HG03565 (cell line): Measurements from ENCODE around the gene SYCP2.

Experiments used
- ATAC-seq: cut with Tn5 transposase; IDR thresholded peaks from one replicate; pipeline ENCODE4 v1.9.1; 2021; ENCODE audit warnings: mild to moderate bottlenecking, moderate library complexity; ENCODE audit not compliant: unreplicated experiment

The SYCP2 gene

GRCh38 chr20:59825563-59825920, 107.9 kb downstream of the SYCP2 start:
- no peak for ATAC-seq

DNA sequence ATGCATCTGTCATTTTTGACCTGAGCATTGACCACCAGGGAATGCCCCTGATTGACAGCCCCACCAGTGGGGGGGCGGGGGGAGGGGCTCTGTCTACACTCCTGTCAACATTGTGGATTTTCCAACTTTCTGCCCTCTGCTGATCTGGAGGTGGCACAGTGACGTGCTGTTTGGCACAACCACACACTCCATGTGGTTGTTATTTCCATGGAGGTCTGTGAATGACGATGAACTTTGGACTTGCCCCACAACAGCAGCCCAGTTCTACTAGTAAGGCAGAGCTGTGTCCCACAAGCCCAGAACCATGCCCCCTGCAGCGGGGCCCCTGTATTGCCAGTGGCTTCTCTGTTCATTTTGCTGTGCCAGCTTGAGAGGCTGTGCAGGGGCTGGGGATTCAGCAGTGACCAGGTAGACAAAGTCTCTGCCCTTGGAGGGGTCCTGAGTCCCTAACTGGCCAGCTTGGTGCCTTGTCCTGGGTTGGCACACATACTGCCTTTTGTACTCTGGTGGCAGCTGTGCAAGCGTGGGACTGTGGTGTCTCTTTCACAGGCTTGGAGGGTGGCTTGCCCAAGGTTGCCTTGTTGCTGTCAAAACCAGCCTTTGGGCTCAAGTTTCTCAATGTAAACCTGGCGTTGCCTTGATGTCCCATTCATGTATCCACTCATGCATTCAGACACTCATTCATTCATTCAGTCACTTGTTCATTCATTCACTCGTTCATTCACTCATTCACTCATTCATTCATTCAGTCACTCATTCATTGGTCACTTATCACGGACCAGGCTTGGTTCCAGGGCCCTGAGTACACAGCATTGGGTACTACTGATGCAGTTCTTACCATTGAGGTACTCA, 108.5 kb downstream of the SYCP2 start:
- no peak for ATAC-seq

- ATAC-seq: no peak
These were observed 109.8 kb downstream of the SYCP2 start for GRCh38 chr20:59823491-59824259.

DNA sequence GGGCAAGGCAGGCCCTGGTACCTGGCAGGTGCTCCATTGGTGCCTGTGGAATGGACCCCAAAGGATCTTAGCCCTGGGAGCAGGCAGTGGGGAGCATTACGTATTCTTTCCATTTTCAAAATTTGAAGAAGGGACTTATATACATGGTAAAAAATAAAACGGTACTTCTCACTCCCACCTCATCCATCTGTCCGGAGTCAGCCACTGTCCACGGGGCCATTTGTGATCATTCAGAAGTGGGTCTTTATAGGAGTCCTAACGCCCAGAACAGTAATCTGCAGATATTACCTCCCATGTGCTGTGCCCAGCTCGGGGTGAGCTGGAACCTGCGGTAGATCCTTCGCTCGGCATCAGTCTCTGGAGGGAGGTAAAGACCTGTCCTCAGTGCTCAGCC, 110.4 kb downstream of the SYCP2 start:
- ATAC-seq: no peak

- ATAC-seq: no peak
These were observed 111.0 kb downstream of the SYCP2 start for GRCh38 chr20:59822291-59823029.

GRCh38 chr20:59821788-59822187, 111.6 kb downstream of the SYCP2 start:
- no peak for ATAC-seq

- no peak for ATAC-seq
These were observed 112.2 kb downstream of the SYCP2 start for GRCh38 chr20:59821201-59821600.

- no peak for ATAC-seq
These were observed 113.0 kb downstream of the SYCP2 start for GRCh38 chr20:59820204-59821041.

- ATAC-seq: no peak
These were observed 113.8 kb downstream of the SYCP2 start for GRCh38 chr20:59819496-59820203.

DNA sequence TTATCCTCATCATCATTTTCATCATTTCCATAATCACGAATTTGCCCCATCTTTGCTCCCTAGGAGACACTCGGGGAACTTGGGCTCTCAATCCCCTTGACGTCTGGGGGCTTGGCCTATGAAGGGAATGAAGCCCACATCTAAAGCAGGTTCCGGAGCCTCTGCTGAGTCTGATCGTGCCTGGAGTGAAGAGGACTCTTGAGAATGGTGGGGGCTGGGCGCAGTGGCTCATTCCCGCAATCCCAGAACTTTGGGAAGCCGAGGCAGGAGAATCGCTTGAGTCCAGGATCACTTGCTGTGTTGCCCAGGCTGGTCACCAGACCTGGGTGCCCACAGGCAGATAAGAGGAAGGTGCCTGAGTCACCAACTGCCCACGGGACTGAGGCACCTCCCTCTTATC, 114.5 kb downstream of the SYCP2 start:
- ATAC-seq: no peak

DNA sequence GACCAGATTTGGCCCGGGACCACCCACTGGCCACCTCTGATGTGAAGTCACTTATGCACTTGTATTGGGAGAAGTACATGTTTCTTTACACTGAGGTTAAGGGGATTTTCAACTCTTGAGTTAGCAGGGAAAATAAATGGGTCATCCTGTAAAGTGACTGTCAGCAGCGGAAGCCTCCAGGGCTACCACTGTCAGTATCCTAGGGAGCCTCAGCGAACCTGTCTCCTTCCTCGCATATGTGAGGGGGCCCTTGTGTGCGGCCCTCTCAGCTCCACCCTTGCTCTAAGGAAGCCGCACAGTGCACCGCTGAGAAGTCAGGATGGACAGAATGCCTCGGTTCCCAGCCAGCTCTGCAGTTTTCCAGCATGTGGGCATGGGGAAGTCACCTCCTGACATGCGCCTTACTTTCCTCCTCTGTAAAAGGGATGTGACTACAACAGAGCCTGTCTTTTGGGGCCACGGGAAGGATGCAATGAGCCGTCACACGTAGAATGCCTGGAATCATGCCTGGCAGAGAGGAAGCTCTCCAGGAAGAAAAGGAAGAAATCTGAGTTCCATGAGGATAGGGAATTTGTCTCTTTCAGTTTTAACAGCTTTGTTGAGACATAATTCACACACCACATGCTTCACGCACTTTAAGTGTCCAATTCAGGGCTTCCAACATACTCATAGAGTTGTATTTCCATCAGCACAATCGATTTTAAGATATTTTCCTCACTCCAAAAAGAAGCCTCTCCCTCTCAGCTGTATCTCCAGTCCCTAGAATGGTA, 115.4 kb downstream of the SYCP2 start:
- ATAC-seq: no peak

DNA sequence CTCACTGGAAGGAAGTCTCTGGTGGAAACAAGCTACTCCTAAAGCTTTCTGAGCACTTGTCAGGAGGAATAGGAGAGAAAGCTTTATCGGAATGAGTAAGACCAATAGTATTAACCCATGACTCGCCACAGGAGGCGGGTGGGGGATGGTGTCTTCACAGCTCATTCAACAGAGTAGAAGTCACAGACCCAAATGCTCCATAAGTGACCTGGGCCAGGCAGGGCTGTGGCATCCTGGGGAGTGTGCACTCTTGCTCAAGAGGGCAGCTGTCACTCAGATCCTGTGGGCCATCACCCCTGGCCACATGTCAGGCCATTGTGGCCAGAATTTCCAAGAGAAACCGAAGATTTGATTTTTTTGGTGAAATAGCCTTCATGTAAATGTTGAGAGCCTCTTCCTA, 116.0 kb downstream of the SYCP2 start:
- ATAC-seq: no peak

- no peak for ATAC-seq
These were observed 117.2 kb downstream of the SYCP2 start for GRCh38 chr20:59816146-59816738.

- ATAC-seq: no peak
These were observed 118.5 kb downstream of the SYCP2 start for GRCh38 chr20:59814840-59815340.

DNA sequence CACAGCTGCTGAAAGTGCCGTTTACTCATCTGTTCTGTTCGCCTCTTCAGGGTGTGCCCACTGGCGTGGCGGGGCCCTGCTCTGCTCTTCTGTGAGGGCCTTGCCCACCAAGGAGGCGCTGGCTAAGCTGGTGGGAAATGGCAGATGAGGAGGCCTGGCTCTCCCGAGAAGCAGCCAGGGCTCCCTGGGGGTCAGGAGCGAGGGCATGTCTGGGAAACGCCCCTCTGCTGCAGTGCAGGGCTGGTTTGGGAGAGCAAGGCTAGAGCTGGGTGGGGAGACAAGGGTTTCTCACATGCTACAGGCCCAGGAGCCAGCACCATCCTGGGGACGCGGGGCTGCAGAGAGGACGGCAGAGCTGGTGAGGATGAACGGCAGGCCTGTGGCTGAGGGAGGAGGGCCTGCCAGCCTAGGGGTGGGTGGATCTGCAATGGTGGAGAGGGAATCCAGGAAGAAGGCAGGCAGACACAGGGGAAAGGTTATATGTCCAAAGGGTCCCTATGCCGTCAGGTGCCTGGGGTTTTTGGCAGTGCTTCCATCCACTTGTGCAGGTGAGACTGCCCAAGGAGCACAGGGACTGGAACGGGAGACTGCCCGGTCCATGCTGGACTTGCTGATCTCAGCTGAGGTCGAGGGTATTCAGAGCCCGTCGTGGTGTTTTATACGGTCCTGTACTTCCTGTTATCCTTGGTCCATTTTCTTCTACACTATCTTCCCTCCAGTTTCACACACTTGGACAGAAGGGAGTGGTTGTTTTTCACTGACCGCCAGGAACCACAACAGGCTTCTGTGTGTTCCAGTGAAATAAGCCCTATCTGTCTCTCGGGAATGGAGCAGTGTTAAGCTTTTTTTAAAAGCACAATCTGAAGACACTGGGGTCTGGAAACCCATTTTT, 119.2 kb downstream of the SYCP2 start:
- no peak for ATAC-seq
